Measurements from ENCODE around the gene SCN1A. TPM values are rescaled to one million over a fixed set of nuclear protein-coding genes. Genes with fewer than 3 reads are reported as not detected.

Gene SCN1A
- total RNA-seq (2021; fragmentation: NEBNext Ultra II Directional; extraction: Animal tissue kit (Norgen Biotek cat#: 25700)) (1.3 and 1.9 TPM in 2 replicates), polyA plus RNA-seq (2011; rRNA removed) (0.16 and 0.18 TPM in 2 replicates), polyA minus RNA-seq (2011; rRNA and poly(A)+ RNA removed) (1.6 and 1.8 TPM in 2 replicates)
- 0.47 TPM for polyA plus RNA-seq (2011; cell fraction: cytosol; rRNA removed)
- 0.48 TPM for polyA plus RNA-seq (2011; cell fraction: nucleus; rRNA removed)
- 0.10 to 0.54 TPM (median 0.25 TPM) in 4 replicates for polyA plus RNA-seq (2012, experiment 1 of 2)
- polyA plus RNA-seq (2012, experiment 2 of 2) = 0.03 TPM
- 1.1 TPM for polyA plus RNA-seq (2013, experiment 1 of 2)
- polyA plus RNA-seq (2013, experiment 2 of 2) = 1.2 TPM
- 1.2 TPM for polyA minus RNA-seq (2011; cell fraction: cytosol; rRNA and poly(A)+ RNA removed)
- 3.1 TPM for polyA minus RNA-seq (2011; cell fraction: nucleus; rRNA and poly(A)+ RNA removed)
- long read RNA-seq, experiment 1, partial matches to known transcripts = 1 of 1 reads
- long read RNA-seq, experiment 1, other reads (novel, unspliced or antisense) = 0 of 1 reads
- long read RNA-seq, experiment 2, partial matches to known transcripts = 1 of 2 reads
- long read RNA-seq, experiment 2, other reads (novel, unspliced or antisense) = 1 of 2 reads

DNA sequence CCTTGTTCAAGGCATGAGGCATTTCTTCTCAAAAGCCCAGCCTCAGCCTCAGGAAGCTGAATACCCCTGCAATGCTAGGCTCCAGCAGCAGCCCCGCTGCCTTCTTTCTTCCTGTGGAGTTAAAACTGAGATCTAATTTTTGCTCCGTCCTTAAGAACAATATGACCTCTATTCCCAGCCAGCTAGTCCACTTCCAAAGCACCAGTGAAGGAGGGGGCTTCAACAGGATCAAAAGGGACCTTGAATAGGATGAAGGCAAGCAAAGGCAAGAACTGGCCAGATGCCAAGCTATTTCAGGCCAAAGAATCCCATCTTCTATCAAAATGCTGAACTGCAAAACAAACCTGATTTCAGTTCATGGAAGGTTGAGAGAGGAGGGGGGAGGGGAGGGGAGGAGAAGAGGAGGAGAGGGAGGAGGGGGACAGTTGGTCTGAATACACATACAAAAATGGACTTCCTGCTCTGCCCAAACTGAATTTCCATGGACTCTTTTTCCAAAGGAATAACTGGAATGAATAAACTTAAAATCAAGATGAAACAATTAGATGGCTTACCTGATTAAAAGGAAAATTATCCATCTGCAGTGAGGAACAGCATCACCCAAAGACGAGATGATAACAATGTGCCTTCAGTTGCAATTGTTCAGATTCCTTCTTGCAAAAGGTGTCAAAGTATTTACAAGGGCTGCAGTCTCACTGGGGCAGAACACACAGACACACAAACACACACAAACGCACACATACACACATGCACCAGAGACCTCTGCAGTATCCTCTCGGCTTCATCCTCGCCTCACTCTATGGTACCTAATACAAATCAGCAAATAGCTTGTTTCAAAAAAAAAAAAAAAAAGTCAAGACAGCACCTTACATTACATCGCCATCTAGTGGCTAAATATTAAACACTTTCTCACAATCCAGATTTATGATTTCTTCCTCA, at the start of gene SCN1A:
Gene SCN1A (minus strand): TSS at position 804 of the 939 bp plus-strand sequence. CDS start 54,399 bp downstream, outside the sequence.
- Histone ChIP-seq H3K56ac (replicated peaks; ENCODE audit: insufficient read length, low read depth, low read length) (no peak within 1 kb of the TSS), H3K18ac (ENCODE audit: extremely low read depth, low read length) (no peak within 1 kb of the TSS), H2AFZ (ENCODE audit: low read length) (peak within 1 kb of the TSS; percentile 97), H3K23ac (ENCODE audit: insufficient read length) (no peak within 1 kb of the TSS), H4K91ac (replicated peaks; ENCODE audit: insufficient read length, low read length) (no peak within 1 kb of the TSS), H2BK15ac (ENCODE audit: low read length) (no peak within 1 kb of the TSS), H2BK20ac (ENCODE audit: low read length) (no peak within 1 kb of the TSS), H3K4me3 (ENCODE audit: extremely low read depth in 1 of 4, insufficient read depth in 2 of 4, low read depth in 3 of 4, low read length in 4 of 4) (no peak within 1 kb of the TSS), H3K4me1 (replicated peaks in 1 of 4; ENCODE audit: control insufficient read depth in 3 of 4, insufficient read depth in 4 of 4, low read length in 3 of 4) (peaks cover 0 to 6% (median 5%) of the 10 kb centered on the region in 4 experiments; a peak in 3 of 7 replicates), H3K9ac (replicated peaks in 1 of 4; ENCODE audit: extremely low read depth in 1 of 4, low read depth in 3 of 4, low read length in 3 of 4) (peak within 1 kb of the TSS in 1 of 4 experiments; percentile 8; a peak in 1 of 7 replicates), H3K79me1 (ENCODE audit: low read depth, low read length) (no peaks in the 10 kb centered on the region), H3K9me3 (ENCODE audit: insufficient read depth in 2 of 2, low read depth in 1 of 2, low read length in 1 of 2) (no peaks in the 10 kb centered on the region), H3K23me2 (ENCODE audit: low read depth, low read length) (no peaks in the 10 kb centered on the region), H3K36me3 (ENCODE audit: control insufficient read depth in 2 of 4, insufficient read depth in 4 of 4, low read length in 3 of 4) (no peaks in the 10 kb centered on the region), H3K27me3 (replicated peaks in 1 of 4; ENCODE audit: control insufficient read depth in 3 of 4, extremely low read depth in 1 of 4, insufficient read depth in 3 of 4, low read length in 3 of 4) (no peaks in the 10 kb centered on the region), H2BK120ac (replicated peaks; ENCODE audit: low read depth, low read length) (no peak within 1 kb of the TSS), H4K20me1 (replicated peaks in 1 of 2; ENCODE audit: control insufficient read depth in 1 of 2, insufficient read depth in 2 of 2, low read length in 2 of 2) (no peaks in the 10 kb centered on the region), H4K8ac (ENCODE audit: extremely low read depth, insufficient read depth, low read length) (no peak within 1 kb of the TSS), H2BK5ac (ENCODE audit: low read depth, low read length) (no peak within 1 kb of the TSS), H3K79me2 (ENCODE audit: control insufficient read depth in 1 of 2, insufficient read depth in 2 of 2, low read length in 2 of 2) (no peaks in the 10 kb centered on the region), H3K27ac (ENCODE audit: low read depth, low read length) (no peak within 1 kb of the TSS), H3K14ac (ENCODE audit: insufficient read length) (no peak within 1 kb of the TSS), H3K4ac (replicated peaks; ENCODE audit: insufficient read length, low read depth, low read length) (no peak within 1 kb of the TSS), H2BK12ac (ENCODE audit: low read depth, low read length) (peak within 1 kb of the TSS; percentile 53; the same call in 1 of the 2 replicates), H2AK5ac (ENCODE audit: low read depth, low read length) (no peak within 1 kb of the TSS), H3K4me2 (ENCODE audit: insufficient read depth in 1 of 2, low read depth in 2 of 2, low read length in 2 of 2) (peak within 1 kb of the TSS; percentile 43 to 55; a peak in 2 of 4 replicates), H4K5ac (ENCODE audit: insufficient read length, low read depth, low read length) (no peak within 1 kb of the TSS)
- CTCF ChIA-PET (ENCODE audit: partially characterized antibody) = interaction anchor here (0.6 to 7.7 kb wide), 31 partner anchors 11 to 880 kb away, joined by 3 to 71 read pairs (median 5); partner anchors contain the start of gene TTC21B
- WGBS, 2 experiments (ENCODE audit: extremely low coverage in 1 of 2, insufficient coverage in 1 of 2, insufficient read length in 1 of 2, insufficient replicate concordance in 2 of 2, low coverage in 1 of 2, low lambda C conversion rate in 2 of 2, missing lambda C conversion rate in 1 of 2) = 44% methylated on average over 7 of the region's 7 CpGs; no CpG with 5 or more reads in 1 of the 2 experiments
- FAIRE-seq = peak; percentile 89
- POLR2A ChIA-PET (ENCODE audit: partially characterized antibody) = interaction anchor here (1.4 kb wide), 1 partner anchor 174 kb away, joined by 3 read pairs; the partner anchor contains the start of gene TTC21B
- no peak for DNase-seq (ENCODE audit: low read depth in 1 of 2, low spot score in 2 of 2)
- TF ChIP-seq RAD21 (IDR thresholded peaks at IDR 0.05 in 1 of 2, conservative IDR thresholded peaks at IDR 0.05 in 1 of 2; ENCODE audit: low read depth in 2 of 2, low read length in 2 of 2) (peak; percentile 66 to 72), RNF2 (IDR thresholded peaks at IDR 0.05; ENCODE audit: borderline replicate concordance, low read depth, low read length, missing control alignments, poor library complexity, severe bottlenecking) (no peak), CBX5 (IDR thresholded peaks at IDR 0.05; ENCODE audit: low read depth, low read length) (no peak)
- TF ChIP-seq, protein P1, sequence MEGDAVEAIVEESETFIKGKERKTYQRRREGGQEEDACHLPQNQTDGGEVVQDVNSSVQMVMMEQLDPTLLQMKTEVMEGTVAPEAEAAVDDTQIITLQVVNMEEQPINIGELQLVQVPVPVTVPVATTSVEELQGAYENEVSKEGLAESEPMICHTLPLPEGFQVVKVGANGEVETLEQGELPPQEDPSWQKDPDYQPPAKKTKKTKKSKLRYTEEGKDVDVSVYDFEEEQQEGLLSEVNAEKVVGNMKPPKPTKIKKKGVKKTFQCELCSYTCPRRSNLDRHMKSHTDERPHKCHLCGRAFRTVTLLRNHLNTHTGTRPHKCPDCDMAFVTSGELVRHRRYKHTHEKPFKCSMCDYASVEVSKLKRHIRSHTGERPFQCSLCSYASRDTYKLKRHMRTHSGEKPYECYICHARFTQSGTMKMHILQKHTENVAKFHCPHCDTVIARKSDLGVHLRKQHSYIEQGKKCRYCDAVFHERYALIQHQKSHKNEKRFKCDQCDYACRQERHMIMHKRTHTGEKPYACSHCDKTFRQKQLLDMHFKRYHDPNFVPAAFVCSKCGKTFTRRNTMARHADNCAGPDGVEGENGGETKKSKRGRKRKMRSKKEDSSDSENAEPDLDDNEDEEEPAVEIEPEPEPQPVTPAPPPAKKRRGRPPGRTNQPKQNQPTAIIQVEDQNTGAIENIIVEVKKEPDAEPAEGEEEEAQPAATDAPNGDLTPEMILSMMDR (IDR thresholded peaks at IDR 0.05; ENCODE audit: control extremely low read depth in 1 of 3, insufficient read depth in 1 of 3, low read depth in 1 of 3, low read length in 3 of 3) = peak in 2 of 3 experiments; percentile 39 to 54; a peak in 2 of 4 replicates
